ENCODE measurements around the gene BRF1. TPM values are rescaled to one million over a fixed set of nuclear protein-coding genes. Genes with fewer than 3 reads are reported as not detected.
A peak's percentile ranks its signal among the peaks of the same experiment; 100 is the strongest.
"Not testable (repeated sequence)": the region's sequence is repeated elsewhere in the genome, so short reads cannot be mapped to it uniquely, and the experiment has no call there.

BRF1 gene
- total RNA-seq, 1 experiment from 2014 or later, result 26.4 TPM

GRCh38 chr14:105290621-105291346, 10.0 kb downstream of the BRF1 start:
- ChIA-PET CTCF (interaction anchor here (0.6 to 4.5 kb wide), 15 partner anchors 11 to 204 kb away, joined by 3 to 13 read pairs (median 3); partner anchors contain the start of genes BRF1 and PACS2), POLR2A (no interaction called here)
- Mint-ChIP-seq H3K27me3 (ENCODE audit: low read depth) (no peaks in the 10 kb centered on the region), H3K27ac (peak overlapping the region; percentile 66; the same call in 1 of the 2 replicates), H3K4me1 (0 out of 2 replicates have a peak, but pooled peaks cover 4% of the 10 kb centered on the region), H3K4me3 (no peak overlapping the region), H3K36me3 (no peaks in the 10 kb centered on the region), H3K9me3 (no peaks in the 10 kb centered on the region)
- ATAC-seq (peak; percentile 66), DNase-seq (ENCODE audit: low spot score) (no peak)
- TF ChIP-seq ZSCAN18 (CRISPR knock-in tag; IDR thresholded peaks at IDR 0.05) (no peak), IRF1 (CRISPR knock-in tag; IDR thresholded peaks at IDR 0.05) (no peak), ZBTB43 (CRISPR knock-in tag; IDR thresholded peaks at IDR 0.05) (no peak), IRF2 (CRISPR knock-in tag; IDR thresholded peaks at IDR 0.05; ENCODE audit: borderline replicate concordance, low read depth) (no peak), ERG (CRISPR knock-in tag; IDR thresholded peaks at IDR 0.05) (no peak), ZNF396 (CRISPR knock-in tag; IDR thresholded peaks at IDR 0.05; ENCODE audit: borderline replicate concordance) (no peak), FOXP4 (CRISPR knock-in tag; IDR thresholded peaks at IDR 0.05) (no peak), EMX1 (CRISPR knock-in tag; IDR thresholded peaks at IDR 0.05) (no peak)

- POLR2A ChIA-PET, result not testable (repeated sequence)
- CTCF ChIA-PET, result interaction anchor here (0.6 to 1.5 kb wide), 2 partner anchors 40 to 203 kb away, joined by 3 to 4 read pairs; no protein-coding TSS in a partner anchor
Measured at GRCh38 chr14:105288936-105289335, 11.9 kb downstream of the BRF1 start.

GRCh38 chr14:105287249-105288102, 13.3 kb downstream of the BRF1 start:
- no peak overlapping the region for H3K4me3 Mint-ChIP-seq
- no peak for TF ChIP-seq ZNF532 (CRISPR knock-in tag; IDR thresholded peaks at IDR 0.05; ENCODE audit: borderline replicate concordance)
- no peak for TF ChIP-seq ERG (CRISPR knock-in tag; IDR thresholded peaks at IDR 0.05)
- no peak for TF ChIP-seq ZNF219 (CRISPR knock-in tag; IDR thresholded peaks at IDR 0.05; ENCODE audit: borderline replicate concordance)
- no peak for TF ChIP-seq ELF4 (CRISPR knock-in tag; IDR thresholded peaks at IDR 0.05; ENCODE audit: low read depth)
- H3K4me1 Mint-ChIP-seq, result peaks cover 12% of the 10 kb centered on the region
- no peaks in the 10 kb centered on the region for H3K36me3 Mint-ChIP-seq
- CTCF ChIA-PET, result interaction anchor here (1.3 kb wide), 1 partner anchor 64 kb away, joined by 3 read pairs; no protein-coding TSS in a partner anchor
- no peaks in the 10 kb centered on the region for H3K27me3 Mint-ChIP-seq (ENCODE audit: low read depth)
- peak; percentile 54 for ATAC-seq
- DNase-seq (ENCODE audit: low spot score), result no peak
- H3K9me3 Mint-ChIP-seq, result no peaks in the 10 kb centered on the region
- H3K27ac Mint-ChIP-seq, result peak overlapping the region; percentile 53; the same call in 1 of the 2 replicates
- POLR2A ChIA-PET, result no interaction called here

More at GRCh38 chr14:105288936-105289335, 11.9 kb downstream of the BRF1 start:
- not testable (repeated sequence) for ATAC-seq; H3K4me3 Mint-ChIP-seq; DNase-seq (ENCODE audit: low spot score); H3K4me1 Mint-ChIP-seq; H3K9me3 Mint-ChIP-seq; H3K36me3 Mint-ChIP-seq; H3K27ac Mint-ChIP-seq; H3K27me3 Mint-ChIP-seq (ENCODE audit: low read depth)

Data from WTC11 (cell line).